CD4-positive, alpha-beta T cell treated with Interleukin-21 for 1 hour (primary cell): ENCODE results near the gene SHCBP1.
"Not testable (repeated sequence)": the region's sequence is repeated elsewhere in the genome, so short reads cannot be mapped to it uniquely, and the experiment has no call there.

Experiments
- DNase-seq: peaks from one replicate; pipeline ENCODE4 v3.0.0-alpha.2; 2020

Gene SHCBP1

GRCh38 chr16:46621006-46621933, at the start of gene SHCBP1:
SHCBP1 (minus strand) TSS chr16:46621379; CDS start chr16:46621359, 20 bp downstream.
- peak; percentile 72 for DNase-seq

GRCh38 chr16:46662123-46662522, 40.9 kb upstream of the SHCBP1 start:
- no peak for DNase-seq

GRCh38 chr16:46658925-46659324, 37.7 kb upstream of the SHCBP1 start:
- peak; percentile 30 for DNase-seq

GRCh38 chr16:46651305-46651704, 30.1 kb upstream of the SHCBP1 start:
- DNase-seq, result no peak

GRCh38 chr16:46650254-46650623, 29.1 kb upstream of the SHCBP1 start:
- no peak for DNase-seq

GRCh38 chr16:46649588-46650253, 28.5 kb upstream of the SHCBP1 start:
- DNase-seq, result no peak

GRCh38 chr16:46648656-46649055, 27.5 kb upstream of the SHCBP1 start:
- no peak for DNase-seq

- DNase-seq, result no peak
Measured at GRCh38 chr16:46638947-46639925, 18.1 kb upstream of the SHCBP1 start.

GRCh38 chr16:46632778-46633733, 11.9 kb upstream of the SHCBP1 start:
- DNase-seq, result no peak

- no peak for DNase-seq
Measured at GRCh38 chr16:46629331-46630219, 8.4 kb upstream of the SHCBP1 start.

GRCh38 chr16:46627746-46628145, 6.6 kb upstream of the SHCBP1 start:
- DNase-seq, result no peak

- not testable (repeated sequence) for DNase-seq
Measured at GRCh38 chr16:46626681-46627080, 5.5 kb upstream of the SHCBP1 start.

GRCh38 chr16:46624862-46625261, 3.7 kb upstream of the SHCBP1 start:
- DNase-seq, result not testable (repeated sequence)

- DNase-seq, result not testable (repeated sequence)
Measured at GRCh38 chr16:46623707-46624106, 2.5 kb upstream of the SHCBP1 start.

GRCh38 chr16:46623246-46623645, 2.1 kb upstream of the SHCBP1 start:
- not testable (repeated sequence) for DNase-seq

GRCh38 chr16:46621934-46622676, 926 bp upstream of the SHCBP1 start:
- no peak for DNase-seq

- DNase-seq, result no peak
Measured at GRCh38 chr16:46620266-46621005, 743 bp downstream of the SHCBP1 start.

GRCh38 chr16:46618516-46618915, 2.7 kb downstream of the SHCBP1 start:
- DNase-seq, result no peak

GRCh38 chr16:46614006-46614405, 7.2 kb downstream of the SHCBP1 start:
- no peak for DNase-seq
